H9 (cell line): ENCODE measurements around the gene EHD1. TPM values are rescaled to one million over a fixed set of nuclear protein-coding genes. Genes with fewer than 3 reads are reported as not detected.

Source experiments
- DNase-seq: peaks from one replicate; pipeline ENCODE4 v3.0.0-alpha.2; 2017
- H2AFZ ChIP-seq: one replicate; pipeline ENCODE4 v1.6.1; 2013; ENCODE audit warnings: mild to moderate bottlenecking, low read length, control low read depth, moderate library complexity
- H2AK5ac ChIP-seq: 2 replicates; pipeline ENCODE4 v1.6.1; 2013; ENCODE audit warnings: low read length, control low read depth, mixed read lengths; ENCODE audit not compliant: insufficient read length
- H2BK120ac ChIP-seq: one replicate; pipeline ENCODE4 v1.6.1; 2013; ENCODE audit warnings: low read depth, mild to moderate bottlenecking, low read length, control low read depth, inconsistent platforms; ENCODE audit not compliant: poor library complexity, severe bottlenecking
- H2BK12ac ChIP-seq: 2 replicates; pipeline ENCODE4 v1.6.1; 2013; ENCODE audit warnings: low read length, control low read depth, mixed read lengths, low read depth; ENCODE audit not compliant: insufficient read length
- H2BK15ac ChIP-seq: 2 replicates; pipeline ENCODE4 v1.6.1; 2013; ENCODE audit warnings: low read depth, low read length, control low read depth
- H2BK20ac ChIP-seq: one replicate; pipeline ENCODE4 v1.6.1; 2013; ENCODE audit warnings: low read depth, mild to moderate bottlenecking, low read length, control low read depth, inconsistent platforms; ENCODE audit not compliant: poor library complexity, severe bottlenecking
- H2BK5ac ChIP-seq: 2 replicates; pipeline ENCODE4 v1.6.1; 2013; ENCODE audit warnings: low read length, control low read depth, mixed read lengths; ENCODE audit not compliant: insufficient read length
- H3K14ac ChIP-seq: 2 replicates; pipeline ENCODE4 v1.6.1; 2013; ENCODE audit warnings: low read length, control low read depth; ENCODE audit not compliant: insufficient read depth
- H3K18ac ChIP-seq: 2 replicates; pipeline ENCODE4 v1.6.1; 2013; ENCODE audit warnings: low read depth, mild to moderate bottlenecking, mixed read lengths, low read length, control low read depth; ENCODE audit not compliant: insufficient read length
- H3K23ac ChIP-seq: 2 replicates; pipeline ENCODE4 v1.6.1; 2013; ENCODE audit warnings: low read length, control low read depth, mixed read lengths, low read depth; ENCODE audit not compliant: insufficient read length
- H3K23me2 ChIP-seq: 2 replicates; pipeline ENCODE4 v1.6.1; 2013; ENCODE audit warnings: low read depth, mild to moderate bottlenecking, mixed read lengths, low read length, control low read depth; ENCODE audit not compliant: insufficient read length, poor library complexity, severe bottlenecking
- H3K27ac ChIP-seq: 2 replicates; pipeline ENCODE4 v1.5.1; 2013; ENCODE audit warnings: low read length, control low read depth, mixed read lengths, low read depth; ENCODE audit not compliant: insufficient read length
- H3K27me3 ChIP-seq: 2 replicates; pipeline ENCODE4 v1.6.1; 2013; ENCODE audit warnings: low read length, control low read depth, inconsistent platforms; ENCODE audit not compliant: insufficient read depth
- H3K4ac ChIP-seq: 2 replicates; pipeline ENCODE4 v1.6.1; 2013; ENCODE audit warnings: low read depth, mild to moderate bottlenecking, control low read depth, inconsistent platforms, low read length, moderate library complexity
- H3K4me1 ChIP-seq: 2 replicates; pipeline ENCODE4 v1.6.1; 2013; ENCODE audit warnings: low read length, control low read depth, inconsistent platforms; ENCODE audit not compliant: insufficient read depth
- H3K4me2 ChIP-seq: 2 replicates; pipeline ENCODE4 v1.6.1; 2013; ENCODE audit warnings: low read length, control low read depth, mixed read lengths; ENCODE audit not compliant: insufficient read length, insufficient read depth
- H3K56ac ChIP-seq: 2 replicates; pipeline ENCODE4 v1.6.1; 2013; ENCODE audit warnings: low read depth, mild to moderate bottlenecking, mixed read lengths, low read length, control low read depth; ENCODE audit not compliant: insufficient read length
- H3K79me1 ChIP-seq: 2 replicates; pipeline ENCODE4 v1.6.1; 2013; ENCODE audit warnings: low read depth, mild to moderate bottlenecking, moderate library complexity, low read length, control low read depth, inconsistent platforms; ENCODE audit not compliant: insufficient read depth, poor library complexity, severe bottlenecking
- H3K79me2 ChIP-seq: 2 replicates; pipeline ENCODE4 v1.6.1; 2013; ENCODE audit warnings: low read length, control low read depth, inconsistent platforms; ENCODE audit not compliant: insufficient read depth
- H3K9ac ChIP-seq: 2 replicates; pipeline ENCODE4 v1.6.1; 2013; ENCODE audit warnings: low read length, control low read depth, mixed read lengths; ENCODE audit not compliant: insufficient read length; ENCODE audit errors: extremely low read depth
- H3K9me3 ChIP-seq: one replicate; pipeline ENCODE4 v1.6.1; 2013; ENCODE audit warnings: low read depth, low read length, inconsistent platforms; ENCODE audit not compliant: control insufficient read depth
- H3T11ph ChIP-seq: one replicate; pipeline ENCODE4 v1.6.1; 2013; ENCODE audit warnings: mild to moderate bottlenecking, low read length, control low read depth, inconsistent platforms
- H4K20me1 ChIP-seq: one replicate; pipeline ENCODE4 v1.6.1; 2013; ENCODE audit not compliant: control insufficient read depth, insufficient read length, insufficient read depth
- H4K5ac ChIP-seq: 2 replicates; pipeline ENCODE4 v1.6.1; 2013; ENCODE audit warnings: low read depth, mild to moderate bottlenecking, mixed read lengths, low read length, control low read depth; ENCODE audit not compliant: insufficient read length
- H4K8ac ChIP-seq: replicated peaks from 2 replicates; pipeline ENCODE4 v1.6.1; 2013; ENCODE audit warnings: low read length, control low read depth, mixed read lengths, low read depth; ENCODE audit not compliant: insufficient read length
- H4K91ac ChIP-seq: 2 replicates; pipeline ENCODE4 v1.6.1; 2013; ENCODE audit warnings: low read depth, mild to moderate bottlenecking, moderate library complexity, mixed read lengths, low read length, control low read depth; ENCODE audit not compliant: insufficient read length
- H3K27ac Mint-ChIP-seq, 3 experiments: 2 replicates in 2 of 3; 3 replicates in 1 of 3; pipeline ENCODE4 v1.8.0; 2020 to 2021; ENCODE audit warnings: mixed read lengths in 3 of 3, mild to moderate bottlenecking in 1 of 3, moderate library complexity in 1 of 3
- H3K27me3 Mint-ChIP-seq: 2 replicates; pipeline ENCODE4 v1.8.0; 2021; ENCODE audit warnings: low read depth, mild to moderate bottlenecking, moderate library complexity, mixed read lengths
- H3K36me3 Mint-ChIP-seq, 3 experiments: 2 replicates in 2 of 3; 3 replicates in 1 of 3; pipeline ENCODE4 v1.8.0; 2020 to 2021; ENCODE audit warnings: low read depth in 3 of 3, mixed read lengths in 3 of 3; ENCODE audit not compliant: insufficient read depth in 1 of 3
- H3K4me1 Mint-ChIP-seq, 2 experiments: 2 replicates each; pipeline ENCODE4 v1.8.0; 2020; ENCODE audit warnings: mixed read lengths in 2 of 2
- H3K4me3 Mint-ChIP-seq, 2 experiments: 2 replicates in 1 of 2; 3 replicates in 1 of 2; pipeline ENCODE4 v1.8.0; 2020 to 2021; ENCODE audit warnings: mild to moderate bottlenecking in 2 of 2, mixed read lengths in 2 of 2, moderate library complexity in 1 of 2
- H3K9me3 Mint-ChIP-seq, 2 experiments: 2 replicates in 1 of 2; 3 replicates in 1 of 2; pipeline ENCODE4 v1.8.0; 2020; ENCODE audit warnings: mild to moderate bottlenecking in 2 of 2, mixed read lengths in 2 of 2, moderate library complexity in 1 of 2
- CTCF ChIP-seq: fragments of 200-600 bp; sonication (generic); conservative IDR thresholded peaks from 3 replicates; pipeline ENCODE4 v1.8.0; 2021; ENCODE audit warnings: antibody characterized with exemption, mild to moderate bottlenecking
- WGBS: extraction: QIAGEN DNeasy Blood & Tissue Kit; methylation state at CpG from one replicate; pipeline ENCODE4 v1.1.7; 2013; ENCODE audit warnings: missing lambda C conversion rate, low lambda C conversion rate, mixed read lengths; ENCODE audit not compliant: insufficient read length; ENCODE audit errors: extremely low coverage; 5-methylcytosine and 5-hydroxymethylcytosine counted together
- total RNA-seq: library from RNA; stranded (reverse); gene quantifications from 2 replicates; pipeline ENCODE4 v1.2.1, GENCODE V29; 2021

EHD1 gene
- total RNA-seq, 1 experiment from 2014 or later: 31.0 TPM

- H3K27ac Mint-ChIP-seq: peak overlapping the region in 1 of 3 experiments; percentile 64; a peak in 2 of 7 replicates
- no peaks in the 10 kb centered on the region for H4K20me1 ChIP-seq
- H3K4ac ChIP-seq: no peak overlapping the region
- no peak overlapping the region for H4K91ac ChIP-seq
- no CpG with 5 or more reads among the region's 20 CpGs for WGBS
- no peaks in the 10 kb centered on the region for H3K27me3 ChIP-seq
- H2AFZ ChIP-seq: no peak overlapping the region
- no peak overlapping the region for H3K23ac ChIP-seq
- H3K9me3 ChIP-seq: no peaks in the 10 kb centered on the region
- no peak overlapping the region for H3T11ph ChIP-seq
- no peaks in the 10 kb centered on the region for H3K23me2 ChIP-seq
- H3K27ac ChIP-seq: no peak overlapping the region
- H4K5ac ChIP-seq: no peak overlapping the region
- H3K14ac ChIP-seq: no peak overlapping the region; the same call in 1 of the 2 replicates
- no peak overlapping the region for H3K4me3 Mint-ChIP-seq
- no peaks in the 10 kb centered on the region for H3K27me3 Mint-ChIP-seq
- no peak overlapping the region for H4K8ac ChIP-seq
- H2BK15ac ChIP-seq: no peak overlapping the region
- no peaks in the 10 kb centered on the region for H3K9me3 Mint-ChIP-seq
- H3K4me1 Mint-ChIP-seq: peaks cover 11% of the 10 kb centered on the region in 2 experiments
- H3K4me1 ChIP-seq: no peaks in the 10 kb centered on the region; the same call in 1 of the 2 replicates
- H2BK120ac ChIP-seq: no peak overlapping the region
- TF ChIP-seq CTCF: no peak
- H3K79me2 ChIP-seq: no peaks in the 10 kb centered on the region
- H3K18ac ChIP-seq: no peak overlapping the region
- no peak overlapping the region for H3K56ac ChIP-seq
- H2BK5ac ChIP-seq: no peak overlapping the region
- no peak overlapping the region for H3K9ac ChIP-seq
- no peak overlapping the region for H3K4me2 ChIP-seq
- no peak overlapping the region for H2BK12ac ChIP-seq
- H3K36me3 Mint-ChIP-seq: peaks cover 2 to 17% (median 11%) of the 10 kb centered on the region in 3 experiments; a peak in 6 of 7 replicates
- H2AK5ac ChIP-seq: no peak overlapping the region
- DNase-seq: no peak
- H2BK20ac ChIP-seq: no peak overlapping the region
- H3K79me1 ChIP-seq: no peaks in the 10 kb centered on the region
These were observed 21.8 kb downstream of the EHD1 start for GRCh38 chr11:64856382-64857227.
